GM21528 (cell line): ENCODE measurements around the gene MGAT5.

Experiments used
- ATAC-seq: cut with Tn5 transposase; IDR thresholded peaks from one replicate; pipeline ENCODE4 v1.9.1; 2021; ENCODE audit warnings: mild to moderate bottlenecking, moderate library complexity; ENCODE audit not compliant: unreplicated experiment, low FRiP score

Gene MGAT5

DNA sequence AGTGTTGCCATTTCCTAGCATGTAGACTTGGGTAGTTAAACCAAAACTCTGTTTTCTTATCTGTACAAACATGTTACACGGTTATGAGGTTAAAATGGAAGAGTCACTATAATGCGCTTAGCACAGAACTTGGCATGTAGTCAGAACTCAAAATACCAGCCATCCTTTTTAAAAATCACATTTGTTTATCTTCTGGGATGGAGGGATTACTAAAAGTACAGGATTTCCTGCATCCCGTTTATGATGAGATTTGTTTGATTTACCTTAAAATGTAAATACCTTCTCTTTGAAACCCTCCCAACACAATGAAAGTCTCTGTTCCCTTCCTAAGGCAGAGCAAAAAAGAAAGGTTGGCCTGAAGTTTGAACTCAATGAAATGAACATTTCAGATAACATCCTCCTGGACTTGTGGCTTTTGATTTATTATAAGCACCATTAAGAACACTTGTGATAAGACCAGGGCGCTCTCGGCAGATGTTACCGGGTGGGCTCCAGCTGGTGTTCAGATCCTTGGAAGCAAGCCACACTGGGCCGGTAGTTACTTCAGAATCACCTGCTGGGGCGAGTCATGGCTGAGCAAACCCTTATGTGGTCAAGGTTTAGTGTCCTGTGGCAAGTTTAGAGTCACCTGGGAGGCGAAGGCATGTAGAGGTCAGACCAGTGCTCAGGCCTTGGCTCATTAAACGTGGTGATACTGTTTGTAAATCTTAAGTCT is 105.7 kb downstream of the MGAT5 start:
- ATAC-seq, result no peak

DNA sequence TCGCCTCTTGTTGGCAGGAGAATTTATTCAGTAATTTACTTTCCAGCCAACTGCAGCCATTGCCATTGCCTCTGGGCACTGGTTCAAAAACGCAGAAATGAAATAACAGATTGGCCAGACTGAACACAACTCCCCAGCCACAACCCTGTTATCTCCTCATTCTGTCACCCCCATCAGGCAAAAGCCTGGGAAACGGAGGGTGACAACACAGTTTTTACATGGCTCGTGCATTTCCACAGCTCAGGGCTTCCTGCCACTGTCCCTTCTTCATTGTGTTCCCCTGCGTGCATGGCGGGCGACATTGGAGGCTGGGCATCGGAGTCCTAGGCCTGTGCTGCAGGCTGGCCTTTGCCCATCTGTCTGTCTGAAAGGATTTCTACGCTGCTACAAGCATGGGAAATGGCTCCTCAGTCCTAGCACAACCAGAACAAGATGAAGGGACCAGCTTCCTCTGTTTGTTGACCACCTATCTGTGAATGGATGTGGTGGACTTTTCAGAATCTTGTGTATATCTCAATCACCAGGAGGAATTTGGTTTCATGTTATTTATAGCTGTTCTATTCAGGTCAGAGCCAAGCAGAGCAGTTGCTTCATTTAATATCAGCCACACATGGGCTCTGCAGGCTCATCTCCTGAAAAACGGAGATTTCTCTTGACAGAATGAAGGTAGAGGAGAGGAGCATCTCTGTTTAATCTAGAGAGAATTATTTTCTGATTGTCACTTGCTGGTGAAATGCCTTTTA is 107.0 kb downstream of the MGAT5 start:
- ATAC-seq, result no peak

DNA sequence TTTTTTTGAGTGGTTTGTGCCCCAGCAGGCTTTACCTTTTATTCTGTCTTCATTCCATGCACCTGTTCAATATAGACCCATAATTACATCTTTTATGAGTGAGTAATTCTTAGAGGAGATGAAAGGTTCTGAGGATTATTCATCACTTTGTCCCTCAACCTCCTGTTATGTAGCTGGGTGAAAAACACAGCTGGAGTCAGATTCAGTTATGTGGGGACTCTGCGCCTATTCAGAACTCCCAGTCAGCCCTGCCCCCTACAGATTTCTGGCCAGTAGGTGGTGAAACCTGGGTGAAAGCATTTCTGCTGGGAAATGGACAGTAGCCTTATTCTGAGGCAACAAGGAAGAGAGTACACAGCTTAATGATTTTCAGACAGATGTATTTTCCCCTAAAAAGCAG is 107.8 kb downstream of the MGAT5 start:
- no peak for ATAC-seq

DNA sequence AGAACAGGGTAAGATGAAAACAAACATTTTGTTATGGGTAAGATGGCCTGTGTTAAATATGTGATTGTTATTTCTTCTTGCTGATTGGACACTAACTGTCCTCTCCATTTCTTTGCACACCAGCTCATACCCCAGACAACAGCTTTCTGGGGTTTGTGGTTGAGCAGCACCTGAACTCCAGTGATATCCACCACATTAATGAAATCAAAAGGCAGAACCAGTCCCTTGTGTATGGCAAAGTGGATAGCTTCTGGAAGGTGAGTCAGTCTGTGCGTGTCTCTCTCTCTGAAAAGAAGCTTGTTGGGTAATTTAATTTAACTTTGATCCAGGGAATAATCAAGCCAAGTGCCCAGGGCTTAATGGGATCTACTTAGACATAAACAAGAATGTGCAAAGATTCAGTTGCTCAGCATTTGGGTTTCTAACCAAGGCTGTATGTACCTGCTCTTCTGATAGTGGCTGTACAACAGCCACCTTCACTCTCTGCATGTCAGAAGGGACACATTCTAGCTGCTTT is 108.3 kb downstream of the MGAT5 start:
- no peak for ATAC-seq

DNA sequence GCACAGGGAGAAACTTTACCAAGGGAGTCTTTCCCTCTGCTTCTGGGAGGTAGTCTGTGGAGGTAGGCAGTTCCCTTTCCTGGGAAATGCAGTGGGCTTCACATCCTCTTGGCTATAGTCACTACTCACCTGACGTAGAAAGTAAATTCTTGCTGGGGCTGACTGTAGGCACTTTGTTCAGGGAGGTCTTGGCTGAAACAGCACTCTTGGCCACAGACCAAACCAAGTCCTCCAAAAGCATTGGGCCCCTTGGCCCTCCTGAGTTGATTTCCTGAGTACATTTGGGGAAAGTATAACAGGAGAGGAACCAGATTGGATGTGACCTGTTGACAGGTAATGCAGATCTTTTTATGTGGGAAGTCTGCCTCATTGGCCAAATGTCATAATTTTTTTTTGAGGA is 108.9 kb downstream of the MGAT5 start:
- ATAC-seq, result no peak

DNA sequence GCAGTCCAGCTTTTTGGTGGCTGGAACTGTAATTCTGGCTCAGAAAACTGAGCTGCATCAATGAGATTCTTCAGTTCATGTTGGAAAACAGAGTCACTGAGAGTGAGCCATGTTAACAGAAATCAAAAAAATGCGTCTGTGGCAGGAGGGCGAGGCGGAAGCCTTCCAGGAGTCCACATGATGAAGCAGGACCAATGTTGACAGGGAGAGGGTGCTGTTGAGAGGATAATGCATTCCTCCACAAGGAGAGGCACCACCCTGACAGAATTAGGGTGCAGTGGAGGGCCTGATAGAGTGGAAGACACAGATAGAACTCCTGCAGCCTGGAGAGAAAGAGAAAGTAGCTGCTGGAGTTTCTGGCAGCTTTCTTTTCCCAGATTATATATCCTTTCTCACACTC is 111.5 kb downstream of the MGAT5 start:
- no peak for ATAC-seq

DNA sequence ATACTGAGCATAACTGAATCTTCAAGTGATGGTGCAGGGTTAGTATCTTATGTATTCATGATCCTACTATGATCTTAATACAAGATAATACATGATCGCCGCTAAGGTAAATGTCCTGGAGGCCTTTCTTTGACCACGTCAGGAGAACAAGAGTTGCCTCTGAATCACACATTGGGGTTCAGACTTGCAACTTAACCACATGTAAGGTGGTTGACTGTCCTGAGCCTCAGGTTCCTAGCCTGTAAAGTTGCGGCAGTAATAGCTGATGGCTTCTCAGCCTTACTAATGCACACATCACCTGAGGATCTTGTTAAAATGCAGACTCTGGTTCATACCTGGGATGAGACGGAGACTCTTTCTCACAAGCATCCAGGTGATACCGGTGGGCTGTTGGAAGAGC is 112.5 kb downstream of the MGAT5 start:
- no peak for ATAC-seq

DNA sequence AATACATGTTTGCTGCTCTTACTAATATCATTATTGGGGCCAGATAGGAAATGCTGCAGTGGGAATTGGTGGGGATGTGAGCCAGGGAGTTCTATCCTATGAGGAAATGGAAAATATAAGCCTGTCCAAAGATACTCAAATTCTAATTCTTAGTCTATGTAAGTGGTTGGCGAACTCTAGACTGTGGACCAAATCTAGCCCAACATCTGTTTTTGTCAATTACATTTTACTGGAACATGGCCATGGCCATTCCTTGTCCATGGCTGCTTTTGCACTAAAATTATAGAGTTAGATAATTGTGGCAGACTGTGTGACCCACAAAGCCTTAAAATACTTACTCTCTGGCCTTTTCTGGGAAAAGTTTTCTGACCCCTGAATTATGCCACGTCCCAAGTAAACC is 113.3 kb downstream of the MGAT5 start:
- no peak for ATAC-seq

DNA sequence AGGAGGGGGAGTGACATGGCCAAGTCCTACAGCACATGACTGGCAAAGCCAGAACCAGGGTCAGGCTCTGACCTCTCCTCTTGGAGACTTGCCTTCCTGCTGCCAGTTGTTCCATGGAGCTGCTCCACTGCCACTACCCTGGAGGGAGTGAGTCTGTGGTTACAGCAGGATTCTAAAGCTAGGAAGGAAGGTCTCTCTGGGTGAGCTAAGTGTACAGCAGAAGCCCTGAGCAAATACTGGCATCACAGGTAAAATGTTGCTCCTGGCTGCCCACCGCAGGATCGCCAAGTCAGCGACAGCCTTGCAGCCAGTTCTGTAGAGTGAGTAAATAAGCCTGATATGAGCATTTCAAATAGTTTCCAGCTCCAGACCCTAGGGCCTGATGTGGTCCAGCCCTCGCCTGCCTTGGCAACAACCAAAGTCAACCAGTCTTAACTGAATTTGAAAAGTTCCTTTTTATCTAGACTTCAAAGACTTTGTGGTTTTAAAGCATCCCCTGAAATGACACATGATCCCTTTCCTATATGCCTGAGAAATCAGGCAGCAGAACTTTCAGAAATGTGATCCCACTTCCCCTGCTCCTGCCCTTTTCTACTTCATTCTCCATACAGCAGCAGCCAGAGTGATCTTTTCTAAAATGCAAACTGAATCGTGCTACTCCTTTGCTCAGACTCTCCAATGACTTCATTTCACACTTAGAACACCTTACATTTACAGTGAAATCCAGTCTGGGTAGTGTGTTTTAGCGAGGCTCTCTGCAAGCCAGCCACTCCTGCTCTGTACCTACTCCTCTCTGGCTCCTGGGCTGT is 114.3 kb downstream of the MGAT5 start:
- ATAC-seq, result no peak

DNA sequence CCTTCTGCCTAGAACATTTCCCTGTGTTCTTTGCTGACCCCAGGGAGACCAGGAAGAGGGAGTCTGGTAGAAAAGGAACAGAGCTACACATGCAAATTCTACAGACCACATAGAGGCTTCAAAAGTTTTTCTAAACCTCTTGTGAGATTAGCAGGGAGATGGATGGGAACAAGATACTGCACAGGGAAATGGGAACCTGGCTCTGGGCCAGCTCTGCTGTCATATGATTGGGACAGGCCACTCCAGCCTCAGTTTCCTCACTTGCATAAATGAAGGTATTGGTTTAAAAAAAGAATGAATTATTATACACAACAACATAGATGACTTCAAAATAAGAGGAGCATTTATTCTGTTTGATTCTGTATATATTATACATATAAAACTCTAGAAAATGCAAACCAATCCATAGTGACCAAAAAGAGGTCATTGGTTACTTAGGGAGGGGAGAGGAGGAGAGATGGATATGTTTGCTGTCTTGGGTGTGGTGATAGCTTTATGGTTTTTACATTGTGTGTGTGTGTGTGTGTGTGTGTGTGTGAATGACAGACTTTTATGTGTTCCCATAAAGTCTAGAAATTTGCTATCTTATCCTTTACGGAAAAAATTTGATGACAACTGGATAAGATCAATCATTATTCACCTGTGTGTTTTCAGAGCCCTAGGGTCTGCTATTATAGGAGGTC is 115.5 kb downstream of the MGAT5 start:
- ATAC-seq, result no peak

DNA sequence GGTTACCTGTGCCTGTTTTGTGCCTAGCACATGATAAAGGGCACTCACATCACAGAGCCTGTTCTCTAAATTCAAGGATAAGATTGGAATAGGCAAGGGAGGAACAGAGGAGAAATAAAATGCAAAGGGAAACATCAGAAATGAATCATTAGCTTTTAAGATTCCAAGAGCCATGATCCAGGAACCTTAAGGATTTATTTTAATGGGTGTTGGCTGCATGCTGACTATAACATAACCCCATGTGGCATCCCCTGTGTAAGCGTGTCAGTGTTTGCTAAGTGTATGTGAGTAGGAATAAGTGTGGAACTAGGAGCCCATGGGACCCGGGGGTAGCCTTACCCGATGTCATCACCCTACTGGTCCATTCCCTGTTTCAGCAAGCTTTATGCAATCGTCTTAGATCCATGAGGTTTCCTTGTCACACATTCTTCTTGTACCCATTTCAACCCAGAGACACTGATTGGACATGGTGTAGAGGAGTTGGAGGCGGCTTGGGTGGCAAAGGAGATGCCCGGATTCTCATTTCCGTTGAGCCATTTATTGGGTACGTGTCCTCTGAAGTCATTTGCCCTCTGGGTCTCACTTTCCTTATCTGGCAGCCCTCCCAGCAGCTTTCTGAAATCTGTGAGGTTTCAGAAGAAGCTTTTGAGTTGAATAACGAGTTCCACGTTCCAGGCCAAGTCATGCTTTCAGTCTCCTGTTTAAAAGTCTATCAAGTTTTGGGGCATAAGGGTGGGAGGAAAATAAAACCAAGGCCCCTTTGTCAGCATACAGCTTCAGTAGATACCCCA is 117.0 kb downstream of the MGAT5 start:
- no peak for ATAC-seq

DNA sequence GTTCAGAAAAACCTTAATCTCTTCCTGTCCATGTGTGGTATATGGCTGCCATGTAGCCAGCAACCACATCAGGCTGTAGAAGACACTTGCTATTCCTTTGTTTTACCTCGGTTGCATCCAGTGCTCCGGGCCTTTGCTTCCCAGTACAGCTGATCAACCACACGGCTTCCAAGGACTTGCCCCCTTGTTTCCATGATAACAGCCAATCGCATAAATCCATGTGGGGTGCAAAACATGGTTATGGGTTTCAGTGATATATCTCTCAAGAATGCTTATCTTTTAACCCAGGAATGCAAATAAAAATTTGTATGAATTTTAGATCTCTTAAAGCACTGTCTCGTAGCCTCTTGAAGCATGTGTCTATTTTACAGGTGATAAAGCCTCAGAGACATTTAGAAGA is 118.3 kb downstream of the MGAT5 start:
- ATAC-seq, result no peak

DNA sequence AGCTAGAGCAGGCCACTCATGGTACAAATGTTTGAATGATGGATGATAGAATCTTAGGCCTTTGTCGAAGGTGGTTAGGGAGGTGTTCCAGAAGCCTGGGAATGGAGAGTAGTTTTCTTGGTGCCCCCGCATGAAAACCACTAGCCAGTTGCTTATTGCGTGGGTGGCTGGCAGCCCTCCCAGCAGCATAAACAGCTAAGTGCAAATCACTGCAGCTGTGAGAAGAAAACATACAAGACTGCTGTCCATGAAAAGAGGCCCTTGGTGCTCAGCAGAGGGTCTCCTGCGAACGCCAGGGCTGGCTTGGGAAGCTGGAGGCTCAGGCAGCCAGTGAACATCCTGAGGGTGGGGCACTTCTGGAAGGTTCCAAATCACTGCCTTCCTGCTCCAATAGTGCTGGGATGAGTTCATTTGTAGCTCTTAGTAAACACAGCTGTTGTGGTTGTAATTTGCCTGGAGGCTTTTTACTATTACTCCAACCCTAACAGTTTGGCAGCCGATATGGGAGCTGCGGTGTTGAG is 118.8 kb downstream of the MGAT5 start:
- no peak for ATAC-seq

DNA sequence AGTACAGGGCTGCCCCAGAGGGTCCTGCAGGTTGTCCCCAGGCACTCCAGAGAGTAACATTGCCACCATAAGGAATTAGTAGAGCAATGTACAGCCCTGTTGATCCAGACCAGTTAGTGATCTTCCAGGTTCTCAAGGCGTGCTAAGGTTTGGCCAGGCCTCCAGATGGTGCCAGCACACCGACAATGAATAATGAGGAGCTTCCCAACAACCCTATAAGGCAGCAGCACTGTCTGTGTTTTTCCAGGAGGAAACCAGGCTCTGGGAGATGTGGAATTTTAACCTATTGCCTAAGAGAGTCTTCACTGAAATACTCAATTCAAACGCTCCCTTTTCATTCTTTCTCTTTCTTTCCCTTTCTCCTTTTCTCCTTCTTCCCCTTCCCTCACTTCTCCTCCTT is 122.1 kb downstream of the MGAT5 start:
- ATAC-seq, result no peak

DNA sequence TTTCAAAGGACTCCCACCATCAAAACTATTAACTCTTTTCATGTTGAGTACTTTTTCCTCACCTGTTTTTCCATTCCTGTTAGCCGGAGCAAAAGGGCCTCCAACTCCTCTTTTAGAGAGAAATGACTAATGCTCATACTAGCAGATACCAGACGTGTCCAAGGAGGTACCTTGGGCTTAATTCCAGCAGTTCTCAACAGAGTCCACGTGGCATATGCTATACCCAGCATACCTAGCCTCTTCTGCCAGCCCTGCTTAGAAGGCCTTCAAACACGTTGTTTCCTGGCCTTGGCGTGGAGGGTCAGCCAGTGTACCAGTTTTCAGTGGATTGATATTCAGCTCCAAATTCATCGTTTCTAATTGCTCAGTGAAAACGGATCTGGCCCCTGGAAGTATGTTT is 123.9 kb downstream of the MGAT5 start:
- no peak for ATAC-seq

DNA sequence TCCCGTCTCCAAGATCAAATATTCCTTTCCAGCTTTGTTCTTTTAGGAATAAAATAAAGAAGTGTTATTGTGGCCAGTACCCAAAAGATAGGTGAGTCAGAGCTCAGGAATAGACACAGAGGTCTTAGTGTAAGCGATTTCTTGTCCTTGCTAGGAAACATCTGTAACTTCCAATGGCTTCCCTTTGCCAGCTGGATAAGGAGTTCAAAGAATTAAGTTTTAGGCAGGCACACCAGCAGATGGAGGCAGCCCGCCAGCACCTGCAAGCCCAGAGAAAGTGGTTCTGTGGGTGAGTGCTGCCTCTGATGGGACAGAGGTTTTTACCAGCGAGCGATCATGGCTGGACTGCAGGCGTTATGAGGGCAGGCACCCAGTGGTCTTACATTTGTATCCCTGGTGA is 125.4 kb downstream of the MGAT5 start:
- ATAC-seq, result no peak

DNA sequence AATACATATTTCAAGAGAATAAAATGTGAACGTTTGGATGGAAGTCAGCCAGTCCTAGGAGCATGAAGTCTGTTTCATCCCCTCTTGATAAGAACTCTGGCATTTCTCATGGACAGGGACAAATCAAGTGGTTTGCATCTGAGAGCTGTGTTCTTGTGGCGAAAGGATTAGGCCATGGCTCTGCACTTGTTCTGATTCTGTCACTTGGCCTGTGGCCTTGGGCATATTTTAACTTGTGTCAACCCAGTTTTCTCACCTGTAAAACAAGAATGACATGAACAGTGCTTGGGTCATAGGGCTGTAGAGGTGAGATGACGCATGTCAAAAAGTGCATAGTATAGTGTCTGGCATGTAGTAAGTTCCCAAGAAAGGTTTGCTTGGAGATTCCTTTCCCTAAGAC is 125.8 kb downstream of the MGAT5 start:
- no peak for ATAC-seq

DNA sequence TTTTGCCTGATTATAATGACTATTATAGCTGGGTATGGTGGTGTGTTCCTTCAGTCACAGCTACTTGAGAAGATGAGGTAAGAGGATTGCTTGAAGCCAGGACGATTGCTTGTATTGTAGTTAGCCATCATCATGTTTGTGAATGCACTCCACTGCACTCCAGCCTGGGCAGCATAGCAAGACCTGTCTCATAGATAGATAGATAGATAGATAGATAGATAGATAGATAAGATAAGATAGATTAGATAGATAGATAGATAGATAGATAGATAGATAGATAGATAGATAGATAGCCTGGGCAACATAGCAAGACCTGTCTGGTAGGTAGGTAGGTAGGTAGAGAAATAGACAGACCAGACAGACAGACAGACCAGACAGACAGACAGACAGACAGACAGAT is 127.3 kb downstream of the MGAT5 start:
- ATAC-seq, result no peak

DNA sequence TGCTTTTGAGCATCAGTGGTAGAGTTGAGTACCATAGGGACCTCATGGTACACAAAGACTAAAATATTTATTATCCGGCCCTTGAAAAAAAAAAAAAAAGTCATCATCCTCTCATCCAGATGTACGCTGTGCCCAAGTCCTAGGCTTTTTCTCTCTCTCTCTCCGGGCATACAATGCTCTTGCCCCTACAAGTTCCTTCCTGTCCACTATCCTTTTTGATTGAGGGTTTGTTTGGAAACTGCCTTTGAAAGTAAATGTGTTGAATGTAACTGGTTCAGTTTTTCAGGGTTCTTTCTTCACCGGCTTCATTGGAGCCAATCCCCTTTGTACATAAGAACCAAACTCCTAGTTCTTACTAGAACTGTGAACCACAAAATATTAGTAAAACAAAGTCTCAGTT is 130.3 kb downstream of the MGAT5 start:
- no peak for ATAC-seq

DNA sequence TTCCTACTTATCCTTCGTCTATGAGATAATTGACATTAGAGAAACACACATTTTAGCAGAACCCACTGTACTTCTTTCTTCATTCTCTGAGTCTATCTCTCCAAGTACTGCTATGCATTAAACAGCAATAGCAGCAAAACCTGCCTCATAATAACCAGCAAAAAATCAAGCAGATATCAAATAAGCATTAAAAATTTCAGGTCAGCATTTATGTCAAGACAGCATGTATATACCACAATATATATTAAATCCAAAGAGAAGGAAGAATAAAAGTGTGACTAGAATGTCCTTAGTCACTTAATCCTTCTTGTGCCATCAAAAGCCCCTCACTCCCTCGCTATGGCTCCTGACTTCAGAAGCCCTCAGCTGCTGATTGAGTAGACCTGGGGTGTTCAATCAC is 131.3 kb downstream of the MGAT5 start:
- no peak for ATAC-seq
